ENCODE results near the gene PLCB2.
A peak's percentile ranks its signal among the peaks of the same experiment; 100 is the strongest.

The PLCB2 gene

GRCh38 chr15:40259021-40259420, 48.7 kb downstream of the PLCB2 start:
- H3K4me3 ChIP-seq (ENCODE audit: low read length) = no peak overlapping the region
- no peak for DNase-seq (ENCODE audit: low read depth)
- TF ChIP-seq, protein P1, sequence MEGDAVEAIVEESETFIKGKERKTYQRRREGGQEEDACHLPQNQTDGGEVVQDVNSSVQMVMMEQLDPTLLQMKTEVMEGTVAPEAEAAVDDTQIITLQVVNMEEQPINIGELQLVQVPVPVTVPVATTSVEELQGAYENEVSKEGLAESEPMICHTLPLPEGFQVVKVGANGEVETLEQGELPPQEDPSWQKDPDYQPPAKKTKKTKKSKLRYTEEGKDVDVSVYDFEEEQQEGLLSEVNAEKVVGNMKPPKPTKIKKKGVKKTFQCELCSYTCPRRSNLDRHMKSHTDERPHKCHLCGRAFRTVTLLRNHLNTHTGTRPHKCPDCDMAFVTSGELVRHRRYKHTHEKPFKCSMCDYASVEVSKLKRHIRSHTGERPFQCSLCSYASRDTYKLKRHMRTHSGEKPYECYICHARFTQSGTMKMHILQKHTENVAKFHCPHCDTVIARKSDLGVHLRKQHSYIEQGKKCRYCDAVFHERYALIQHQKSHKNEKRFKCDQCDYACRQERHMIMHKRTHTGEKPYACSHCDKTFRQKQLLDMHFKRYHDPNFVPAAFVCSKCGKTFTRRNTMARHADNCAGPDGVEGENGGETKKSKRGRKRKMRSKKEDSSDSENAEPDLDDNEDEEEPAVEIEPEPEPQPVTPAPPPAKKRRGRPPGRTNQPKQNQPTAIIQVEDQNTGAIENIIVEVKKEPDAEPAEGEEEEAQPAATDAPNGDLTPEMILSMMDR (conservative IDR thresholded peaks at IDR 0.05; ENCODE audit: low read depth, low read length) = no peak

DNA sequence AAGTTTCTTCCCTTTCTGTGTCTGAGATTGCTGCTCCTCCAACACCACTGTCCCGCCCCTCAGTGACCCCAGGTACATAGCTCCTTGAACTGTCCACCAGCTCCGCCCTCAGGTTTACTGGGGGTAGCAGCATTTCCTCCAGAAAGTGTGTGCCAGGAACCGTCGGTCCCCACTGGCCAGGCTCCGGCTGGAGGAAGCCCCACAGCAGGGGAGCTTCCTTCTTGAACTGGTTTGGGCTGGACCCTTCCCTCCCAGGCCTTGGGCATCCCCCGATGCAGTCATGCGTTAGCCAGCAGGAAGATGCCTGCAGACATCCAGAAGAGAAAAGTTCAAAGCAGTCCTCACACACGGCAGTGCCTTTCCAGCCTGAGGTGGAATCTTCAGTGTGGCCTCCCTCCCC, 49.2 kb downstream of the PLCB2 start:
- TF ChIP-seq, protein P1 (conservative IDR thresholded peaks at IDR 0.05; ENCODE audit: low read depth, low read length) = no peak
- no peak for DNase-seq (ENCODE audit: low read depth)
- no peak overlapping the region for H3K4me3 ChIP-seq (ENCODE audit: low read length)

DNA sequence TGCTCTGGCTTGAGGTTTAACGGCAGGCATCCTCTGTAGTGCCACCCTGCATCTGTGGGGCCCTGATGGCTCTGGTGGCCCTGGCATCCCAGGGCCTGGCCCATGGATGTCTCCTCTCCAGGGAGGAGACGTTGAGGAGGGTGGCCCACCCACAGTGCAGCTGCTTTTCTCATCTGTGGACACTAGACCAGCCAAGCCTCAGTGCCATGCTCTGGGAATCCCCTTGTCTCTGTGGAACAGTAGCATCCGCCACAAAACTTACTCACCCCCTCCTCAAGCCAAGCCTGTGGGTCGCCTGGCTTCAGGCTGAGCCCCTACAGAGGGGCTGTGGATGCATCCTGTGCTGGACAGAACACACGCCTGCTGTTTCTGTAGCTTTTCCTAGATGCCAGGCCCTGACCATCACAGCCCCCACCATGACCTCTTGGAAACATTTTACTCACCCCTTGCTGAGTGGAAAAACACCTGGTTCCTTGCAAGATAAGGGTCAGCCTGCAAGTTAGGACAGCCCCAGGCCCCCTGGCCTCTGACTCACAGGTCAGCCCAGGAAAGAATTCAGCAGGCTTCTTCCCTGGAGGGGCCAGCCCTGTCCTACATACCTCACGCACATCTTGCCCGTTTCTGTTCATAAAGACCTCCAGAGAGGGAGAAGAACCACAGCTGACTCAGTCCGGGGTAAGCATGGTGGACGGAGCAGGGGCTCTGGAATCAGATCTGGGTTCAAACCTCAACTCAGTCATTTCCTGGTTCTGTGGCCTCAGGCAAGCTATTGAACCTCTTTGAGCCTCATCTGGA, 49.9 kb downstream of the PLCB2 start:
- TF ChIP-seq, protein P1 (conservative IDR thresholded peaks at IDR 0.05; ENCODE audit: low read depth, low read length) = no peak
- DNase-seq (ENCODE audit: low read depth) = no peak
- H3K4me3 ChIP-seq (ENCODE audit: low read length) = no peak overlapping the region

GRCh38 chr15:40256638-40257235, 51.0 kb downstream of the PLCB2 start:
- peak; percentile 88 for DNase-seq (ENCODE audit: low read depth)

GRCh38 chr15:40255033-40255432, 52.7 kb downstream of the PLCB2 start:
- DNase-seq (ENCODE audit: low read depth) = no peak
- TF ChIP-seq, protein P1 (conservative IDR thresholded peaks at IDR 0.05; ENCODE audit: low read depth, low read length) = no peak
- H3K4me3 ChIP-seq (ENCODE audit: low read length) = no peak overlapping the region

More at GRCh38 chr15:40256638-40257235, 51.0 kb downstream of the PLCB2 start:
- no peak overlapping the region for H3K4me3 ChIP-seq (ENCODE audit: low read length)
- TF ChIP-seq, protein P1 (conservative IDR thresholded peaks at IDR 0.05; ENCODE audit: low read depth, low read length) = no peak

GRCh38 chr15:40254452-40254851, 53.3 kb downstream of the PLCB2 start:
- TF ChIP-seq, protein P1 (conservative IDR thresholded peaks at IDR 0.05; ENCODE audit: low read depth, low read length) = no peak
- no peak for DNase-seq (ENCODE audit: low read depth)
- no peak overlapping the region for H3K4me3 ChIP-seq (ENCODE audit: low read length)
